ENCODE data around the gene SEC61A1.

The SEC61A1 gene

DNA sequence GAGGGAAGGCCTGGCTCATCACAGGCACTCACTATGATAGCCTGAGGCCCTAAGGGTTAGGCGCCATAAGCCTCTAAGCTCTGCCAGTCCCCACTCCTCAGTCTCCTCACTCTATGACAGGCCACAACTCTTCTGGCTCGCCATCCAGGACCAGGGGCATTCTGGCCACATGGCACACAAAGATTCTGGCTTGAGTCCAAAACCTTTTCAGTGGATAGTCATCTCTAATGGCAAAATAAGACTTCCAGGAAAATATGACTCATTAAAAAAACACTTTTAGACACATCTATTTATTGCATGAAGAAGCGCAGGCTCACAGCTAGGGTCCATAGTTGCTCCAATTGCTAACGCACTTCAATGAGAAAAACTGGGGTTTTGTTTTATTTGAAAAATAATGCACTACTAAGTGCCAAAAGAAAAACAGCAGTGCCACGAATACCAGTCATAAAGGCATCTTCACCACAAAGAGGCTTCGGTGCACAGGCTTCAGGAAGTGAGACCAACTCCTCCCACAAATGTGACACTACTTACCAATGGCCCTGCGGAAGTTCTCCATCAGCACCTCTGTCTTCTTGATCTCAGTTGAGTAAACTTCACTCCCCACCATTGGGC lies 60.2 kb downstream of the SEC61A1 start:
- H3K9me3 Mint-ChIP-seq = no peaks in the 10 kb centered on the region
- no peak overlapping the region for H3K4me3 Mint-ChIP-seq
- peaks cover 43% of the 10 kb centered on the region for H3K36me3 Mint-ChIP-seq (ENCODE audit: low read depth)
- H3K4me1 Mint-ChIP-seq = no peaks in the 10 kb centered on the region
- no peak overlapping the region for H3K27ac Mint-ChIP-seq
- no peaks in the 10 kb centered on the region for H3K27me3 Mint-ChIP-seq (ENCODE audit: low read depth)
- TF ChIP-seq, protein P1, sequence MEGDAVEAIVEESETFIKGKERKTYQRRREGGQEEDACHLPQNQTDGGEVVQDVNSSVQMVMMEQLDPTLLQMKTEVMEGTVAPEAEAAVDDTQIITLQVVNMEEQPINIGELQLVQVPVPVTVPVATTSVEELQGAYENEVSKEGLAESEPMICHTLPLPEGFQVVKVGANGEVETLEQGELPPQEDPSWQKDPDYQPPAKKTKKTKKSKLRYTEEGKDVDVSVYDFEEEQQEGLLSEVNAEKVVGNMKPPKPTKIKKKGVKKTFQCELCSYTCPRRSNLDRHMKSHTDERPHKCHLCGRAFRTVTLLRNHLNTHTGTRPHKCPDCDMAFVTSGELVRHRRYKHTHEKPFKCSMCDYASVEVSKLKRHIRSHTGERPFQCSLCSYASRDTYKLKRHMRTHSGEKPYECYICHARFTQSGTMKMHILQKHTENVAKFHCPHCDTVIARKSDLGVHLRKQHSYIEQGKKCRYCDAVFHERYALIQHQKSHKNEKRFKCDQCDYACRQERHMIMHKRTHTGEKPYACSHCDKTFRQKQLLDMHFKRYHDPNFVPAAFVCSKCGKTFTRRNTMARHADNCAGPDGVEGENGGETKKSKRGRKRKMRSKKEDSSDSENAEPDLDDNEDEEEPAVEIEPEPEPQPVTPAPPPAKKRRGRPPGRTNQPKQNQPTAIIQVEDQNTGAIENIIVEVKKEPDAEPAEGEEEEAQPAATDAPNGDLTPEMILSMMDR (IDR thresholded peaks at IDR 0.05; ENCODE audit: unreplicated experiment in 3 of 3) = no peak

GRCh38 chr3:128113817-128114794 lies 61.9 kb downstream of the SEC61A1 start:
- H3K4me1 Mint-ChIP-seq = no peaks in the 10 kb centered on the region
- H3K27me3 Mint-ChIP-seq (ENCODE audit: low read depth) = no peaks in the 10 kb centered on the region
- no peaks in the 10 kb centered on the region for H3K9me3 Mint-ChIP-seq
- no peak overlapping the region for H3K4me3 Mint-ChIP-seq
- TF ChIP-seq, protein P1 (IDR thresholded peaks at IDR 0.05; ENCODE audit: unreplicated experiment in 3 of 3) = no peak
- peaks cover 41% of the 10 kb centered on the region for H3K36me3 Mint-ChIP-seq (ENCODE audit: low read depth)
- H3K27ac Mint-ChIP-seq = peak overlapping the region in 1 of 3 experiments; percentile 9

Data from nephron (organoid).